PFSK-1 (cell line): ENCODE data around the gene TCF12.

ENCODE experiments used
- FOXP2 ChIP-seq: optimal IDR thresholded peaks from 2 replicates; pipeline ENCODE3; 2011; ENCODE audit warnings: borderline replicate concordance, control low read depth, inconsistent platforms; ENCODE audit not compliant: insufficient read depth; ENCODE audit errors: extremely low read length, extremely low read depth
- POLR2AphosphoS5 ChIP-seq: IDR thresholded peaks from 2 replicates; pipeline ENCODE4 v1.6.1; 2012; ENCODE audit warnings: low read depth, mild to moderate bottlenecking, control low read depth, low read length, moderate library complexity
- REST ChIP-seq, 2 experiments: IDR thresholded peaks; 2 replicates each; pipeline versions ENCODE4 v1.6.1 to v1.8.0; 2011 to 2012; ENCODE audit warnings: low read depth in 2 of 2, low read length in 2 of 2, control low read depth in 1 of 2, inconsistent platforms in 1 of 2, mild to moderate bottlenecking in 1 of 2, moderate library complexity in 1 of 2; ENCODE audit not compliant: insufficient read depth in 1 of 2
- SIN3A ChIP-seq: IDR thresholded peaks from 2 replicates; pipeline ENCODE4 v1.6.1; 2012; ENCODE audit warnings: mild to moderate bottlenecking, low read length, moderate library complexity, borderline replicate concordance; ENCODE audit not compliant: insufficient read depth
- TAF1 ChIP-seq: IDR thresholded peaks from 2 replicates; pipeline ENCODE4 v1.6.1; 2012; ENCODE audit warnings: low read length, control low read depth, borderline replicate concordance; ENCODE audit not compliant: insufficient read depth

- TF ChIP-seq SIN3A = no peak
- no peak for TF ChIP-seq POLR2AphosphoS5
- no peak for TF ChIP-seq REST (IDR thresholded peaks at IDR 0.05; ENCODE audit: insufficient read depth in 1 of 2, low read depth in 2 of 2, low read length in 2 of 2)
- TF ChIP-seq TAF1 = no peak
- TF ChIP-seq FOXP2 = no peak
These were observed 362.9 kb downstream of the TCF12 start for GRCh38 chr15:57281321-57281720.
